Measurements from ENCODE around the gene LRRC46. TPM values are rescaled to one million over a fixed set of nuclear protein-coding genes. Genes with fewer than 3 reads are reported as not detected.
A peak's percentile ranks its signal among the peaks of the same experiment; 100 is the strongest.

The LRRC46 gene
- total and polyA plus RNA-seq, 10 of the 15 experiments (the other 5 are each of a cell fraction or from before 2014, with no cell fraction given) = 0.15 to 1.8 (median 0.38) TPM; not detected in 1

DNA sequence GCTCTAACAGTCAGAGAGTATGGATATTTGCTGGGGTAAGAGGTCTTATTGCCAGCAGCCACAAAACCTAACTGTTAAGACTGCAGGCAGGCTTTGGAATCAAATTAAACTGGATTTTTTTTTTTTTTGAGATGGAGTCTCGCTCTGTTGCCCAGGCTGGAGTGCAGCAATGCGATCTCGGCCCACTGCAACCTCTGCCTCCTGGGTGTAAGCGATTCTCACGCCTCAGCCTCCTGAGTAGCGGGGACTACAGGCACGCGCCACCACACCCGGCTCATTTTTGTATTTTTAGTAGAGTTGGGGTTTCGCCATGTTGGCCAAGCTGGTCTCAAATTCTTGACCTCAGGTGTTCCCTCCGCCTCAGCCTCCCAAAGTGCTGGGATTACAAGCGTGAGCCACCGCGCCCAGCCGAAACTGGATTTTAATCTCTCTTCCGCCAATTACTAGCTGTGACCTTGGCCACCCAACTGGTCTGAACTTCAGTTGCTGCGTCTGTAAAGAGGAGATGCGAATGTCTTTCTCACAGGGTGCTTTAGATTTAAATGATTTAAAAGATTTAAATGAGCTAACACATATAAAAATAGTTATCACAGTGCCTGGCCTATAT lies 971 bp upstream of the LRRC46 start:
- H3K9me3 ChIP-seq (replicated peaks; ENCODE audit: control insufficient read depth, insufficient read depth, low read length) = no peaks in the 10 kb centered on the region
- ChIA-PET SMC1A (ENCODE audit: uncharacterized antibody, unreplicated experiment) (interaction anchor here (0.8 to 1.6 kb wide), 3 partner anchors 9 to 138 kb away, joined by 3 to 7 read pairs (median 3); partner anchors contain the start of genes OSBPL7 and SCRN2), POLR2A (interaction anchor here (1.6 to 2.3 kb wide), 2 partner anchors 8 to 13 kb away, joined by 6 to 14 read pairs; partner anchors contain the start of gene OSBPL7), CTCF (interaction anchor here (1.0 to 3.6 kb wide), 6 partner anchors 8 to 179 kb away, joined by 3 to 24 read pairs (median 6); partner anchors contain the start of genes OSBPL7 and SCRN2), RAD21 (ENCODE audit: unreplicated experiment) (interaction anchor here (1.3 kb wide), 1 partner anchor 181 kb away, joined by 3 read pairs; the partner anchor contains the start of gene KPNB1)
- H3K4me2 ChIP-seq (ENCODE audit: control insufficient read depth, insufficient read depth) = peak overlapping the region; percentile 82
- H3K79me2 ChIP-seq (ENCODE audit: control insufficient read depth, insufficient read depth, low read length) = peaks cover 17% of the 10 kb centered on the region
- DNase-seq (ENCODE audit: low read depth, low spot score) (no peak), ATAC-seq (no peak), FAIRE-seq (no peak)
- H3K4me1 ChIP-seq (ENCODE audit: control insufficient read depth, insufficient read depth, low read length) = peaks cover 9% of the 10 kb centered on the region
- no peaks in the 10 kb centered on the region for H3K27me3 ChIP-seq (replicated peaks in 1 of 2; ENCODE audit: control insufficient read depth in 2 of 2, insufficient read depth in 2 of 2, low read length in 1 of 2)
- peak overlapping the region; percentile 67 for H3K27ac ChIP-seq (ENCODE audit: control insufficient read depth, insufficient read depth)
- peaks cover 6 to 13% of the 10 kb centered on the region in 2 experiments; a peak in 3 of 4 replicates for H3K36me3 ChIP-seq (ENCODE audit: control insufficient read depth in 2 of 2, insufficient read depth in 2 of 2, low read length in 1 of 2)
- H2AFZ ChIP-seq (ENCODE audit: control insufficient read depth, low read depth, low read length) = no peak overlapping the region
- in situ Hi-C loops (cut with MboI) = no loop called here
- BruUV-seq (replicated peaks) = no TSS peak
- H4K20me1 ChIP-seq (ENCODE audit: control insufficient read depth, insufficient read depth) = no peaks in the 10 kb centered on the region
- 90% methylated on average over 18 of the region's 18 CpGs for WGBS (ENCODE audit: insufficient coverage, insufficient replicate concordance, low lambda C conversion rate, missing lambda C conversion rate)
- intact Hi-C loops (cut with micrococcal nuclease; ENCODE audit: unreplicated experiment) = no loop called here
- peak overlapping the region; percentile 76 for H3K9ac ChIP-seq (ENCODE audit: control insufficient read depth, insufficient read depth, low read length)
- H3K4me3 ChIP-seq = peak overlapping the region; percentile 97
- TF ChIP-seq SREBF1 (IDR thresholded peaks at IDR 0.05; ENCODE audit: low read length) (no peak), HDGF (IDR thresholded peaks at IDR 0.05) (no peak), MXI1 (IDR thresholded peaks at IDR 0.05; ENCODE audit: low read depth, low read length) (no peak), ZBED1 (IDR thresholded peaks at IDR 0.05; ENCODE audit: borderline replicate concordance) (no peak), POLR2AphosphoS2 (IDR thresholded peaks at IDR 0.05; ENCODE audit: low read depth, low read length) (no peak), SUZ12 (IDR thresholded peaks at IDR 0.05; ENCODE audit: unreplicated experiment) (no peak), ETV6 (conservative IDR thresholded peaks at IDR 0.05 in 1 of 2, IDR thresholded peaks at IDR 0.05 in 1 of 2; ENCODE audit: borderline replicate concordance in 1 of 2, low read depth in 1 of 2) (no peak), ZSCAN29 (IDR thresholded peaks at IDR 0.05) (no peak), ESRRA (IDR thresholded peaks at IDR 0.05; ENCODE audit: low read length) (no peak), EZH2 (IDR thresholded peaks at IDR 0.05; ENCODE audit: borderline replicate concordance, control insufficient read depth, low read depth, low read length) (no peak), PML (IDR thresholded peaks at IDR 0.05; ENCODE audit: low read length) (no peak), NFIC (IDR thresholded peaks at IDR 0.05; ENCODE audit: low read depth, low read length) (no peak)
- TF ChIP-seq, protein P1, sequence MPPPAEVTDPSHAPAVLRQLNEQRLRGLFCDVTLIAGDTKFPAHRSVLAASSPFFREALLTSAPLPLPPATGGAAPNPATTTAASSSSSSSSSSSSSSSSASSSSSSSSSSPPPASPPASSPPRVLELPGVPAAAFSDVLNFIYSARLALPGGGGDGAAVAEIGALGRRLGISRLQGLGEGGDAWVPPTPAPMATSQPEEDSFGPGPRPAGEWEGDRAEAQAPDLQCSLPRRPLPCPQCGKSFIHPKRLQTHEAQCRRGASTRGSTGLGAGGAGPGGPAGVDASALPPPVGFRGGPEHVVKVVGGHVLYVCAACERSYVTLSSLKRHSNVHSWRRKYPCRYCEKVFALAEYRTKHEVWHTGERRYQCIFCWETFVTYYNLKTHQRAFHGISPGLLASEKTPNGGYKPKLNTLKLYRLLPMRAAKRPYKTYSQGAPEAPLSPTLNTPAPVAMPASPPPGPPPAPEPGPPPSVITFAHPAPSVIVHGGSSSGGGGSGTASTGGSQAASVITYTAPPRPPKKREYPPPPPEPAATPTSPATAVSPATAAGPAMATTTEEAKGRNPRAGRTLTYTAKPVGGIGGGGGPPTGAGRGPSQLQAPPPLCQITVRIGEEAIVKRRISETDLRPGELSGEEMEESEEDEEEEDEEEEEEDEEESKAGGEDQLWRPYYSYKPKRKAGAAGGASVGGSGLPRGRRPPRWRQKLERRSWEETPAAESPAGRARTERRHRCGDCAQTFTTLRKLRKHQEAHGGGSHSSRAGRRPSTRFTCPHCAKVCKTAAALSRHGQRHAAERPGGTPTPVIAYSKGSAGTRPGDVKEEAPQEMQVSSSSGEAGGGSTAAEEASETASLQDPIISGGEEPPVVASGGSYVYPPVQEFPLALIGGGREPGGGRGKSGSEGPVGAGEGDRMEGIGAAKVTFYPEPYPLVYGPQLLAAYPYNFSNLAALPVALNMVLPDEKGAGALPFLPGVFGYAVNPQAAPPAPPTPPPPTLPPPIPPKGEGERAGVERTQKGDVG (CRISPR knock-in tag; IDR thresholded peaks at IDR 0.05) = no peak
- TF ChIP-seq, protein P2, sequence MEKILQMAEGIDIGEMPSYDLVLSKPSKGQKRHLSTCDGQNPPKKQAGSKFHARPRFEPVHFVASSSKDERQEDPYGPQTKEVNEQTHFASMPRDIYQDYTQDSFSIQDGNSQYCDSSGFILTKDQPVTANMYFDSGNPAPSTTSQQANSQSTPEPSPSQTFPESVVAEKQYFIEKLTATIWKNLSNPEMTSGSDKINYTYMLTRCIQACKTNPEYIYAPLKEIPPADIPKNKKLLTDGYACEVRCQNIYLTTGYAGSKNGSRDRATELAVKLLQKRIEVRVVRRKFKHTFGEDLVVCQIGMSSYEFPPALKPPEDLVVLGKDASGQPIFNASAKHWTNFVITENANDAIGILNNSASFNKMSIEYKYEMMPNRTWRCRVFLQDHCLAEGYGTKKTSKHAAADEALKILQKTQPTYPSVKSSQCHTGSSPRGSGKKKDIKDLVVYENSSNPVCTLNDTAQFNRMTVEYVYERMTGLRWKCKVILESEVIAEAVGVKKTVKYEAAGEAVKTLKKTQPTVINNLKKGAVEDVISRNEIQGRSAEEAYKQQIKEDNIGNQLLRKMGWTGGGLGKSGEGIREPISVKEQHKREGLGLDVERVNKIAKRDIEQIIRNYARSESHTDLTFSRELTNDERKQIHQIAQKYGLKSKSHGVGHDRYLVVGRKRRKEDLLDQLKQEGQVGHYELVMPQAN (conservative IDR thresholded peaks at IDR 0.05) = no peak
- TF ChIP-seq, protein P3, sequence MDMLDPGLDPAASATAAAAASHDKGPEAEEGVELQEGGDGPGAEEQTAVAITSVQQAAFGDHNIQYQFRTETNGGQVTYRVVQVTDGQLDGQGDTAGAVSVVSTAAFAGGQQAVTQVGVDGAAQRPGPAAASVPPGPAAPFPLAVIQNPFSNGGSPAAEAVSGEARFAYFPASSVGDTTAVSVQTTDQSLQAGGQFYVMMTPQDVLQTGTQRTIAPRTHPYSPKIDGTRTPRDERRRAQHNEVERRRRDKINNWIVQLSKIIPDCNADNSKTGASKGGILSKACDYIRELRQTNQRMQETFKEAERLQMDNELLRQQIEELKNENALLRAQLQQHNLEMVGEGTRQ (IDR thresholded peaks at IDR 0.05; ENCODE audit: borderline replicate concordance, low read depth, low read length) = no peak
- TF ChIP-seq, protein P4, sequence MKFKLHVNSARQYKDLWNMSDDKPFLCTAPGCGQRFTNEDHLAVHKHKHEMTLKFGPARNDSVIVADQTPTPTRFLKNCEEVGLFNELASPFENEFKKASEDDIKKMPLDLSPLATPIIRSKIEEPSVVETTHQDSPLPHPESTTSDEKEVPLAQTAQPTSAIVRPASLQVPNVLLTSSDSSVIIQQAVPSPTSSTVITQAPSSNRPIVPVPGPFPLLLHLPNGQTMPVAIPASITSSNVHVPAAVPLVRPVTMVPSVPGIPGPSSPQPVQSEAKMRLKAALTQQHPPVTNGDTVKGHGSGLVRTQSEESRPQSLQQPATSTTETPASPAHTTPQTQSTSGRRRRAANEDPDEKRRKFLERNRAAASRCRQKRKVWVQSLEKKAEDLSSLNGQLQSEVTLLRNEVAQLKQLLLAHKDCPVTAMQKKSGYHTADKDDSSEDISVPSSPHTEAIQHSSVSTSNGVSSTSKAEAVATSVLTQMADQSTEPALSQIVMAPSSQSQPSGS (IDR thresholded peaks at IDR 0.05; ENCODE audit: low read length) = no peak
